Memory B cell (primary cell): ENCODE data around the gene ADCY2.

Experiments
- ATAC-seq: fragments of 150-1000 bp; cut with Tn5 transposase; 2 replicates; pipeline ENCODE4 v1.10.0; 2021; ENCODE audit warnings: low read depth, mild to moderate bottlenecking, moderate library complexity
- DNase-seq, 2 donors: peaks; one replicate each; pipeline ENCODE4 v3.0.0; 2022; ENCODE audit warnings: low spot score in 2 of 2
- H3K27ac Mint-ChIP-seq: one replicate; pipeline ENCODE4 v1.8.0; 2022; ENCODE audit warnings: mild to moderate bottlenecking, moderate library complexity, mixed read lengths
- H3K27me3 Mint-ChIP-seq: one replicate; pipeline ENCODE4 v1.8.0; 2022; ENCODE audit warnings: mixed read lengths
- H3K36me3 Mint-ChIP-seq: one replicate; pipeline ENCODE4 v1.8.0; 2022; ENCODE audit warnings: mild to moderate bottlenecking, mixed read lengths
- H3K4me1 Mint-ChIP-seq: one replicate; pipeline ENCODE4 v1.8.0; 2022; ENCODE audit warnings: mixed read lengths
- H3K4me3 Mint-ChIP-seq: one replicate; pipeline ENCODE4 v1.8.0; 2022; ENCODE audit warnings: mild to moderate bottlenecking, moderate library complexity, mixed read lengths
- H3K9me3 Mint-ChIP-seq: one replicate; pipeline ENCODE4 v1.8.0; 2022; ENCODE audit warnings: mixed read lengths

ADCY2 gene

GRCh38 chr5:7395947-7396712, at the start of gene ADCY2:
TSS of gene ADCY2 (plus strand) at chr5:7396138. CDS start at chr5:7396297, 159 bp downstream.
- no peak for DNase-seq
- peaks cover 9% of the 10 kb centered on the region for H3K27me3 Mint-ChIP-seq

GRCh38 chr5:7347377-7347776, 48.6 kb upstream of the ADCY2 start:
- no peaks in the 10 kb centered on the region for H3K4me1 Mint-ChIP-seq
- peaks cover under 1% of the 10 kb centered on the region for H3K9me3 Mint-ChIP-seq
- ATAC-seq = no peak
- no peak overlapping the region for H3K4me3 Mint-ChIP-seq
- no peaks in the 10 kb centered on the region for H3K36me3 Mint-ChIP-seq
- H3K27me3 Mint-ChIP-seq = no peaks in the 10 kb centered on the region
- DNase-seq = no peak
- no peak overlapping the region for H3K27ac Mint-ChIP-seq

More at GRCh38 chr5:7395947-7396712, at the start of gene ADCY2:
- no peak for ATAC-seq
- no peak within 1 kb of the TSS for H3K27ac Mint-ChIP-seq
- H3K4me3 Mint-ChIP-seq = no peak within 1 kb of the TSS
- no peaks in the 10 kb centered on the region for H3K4me1 Mint-ChIP-seq
- H3K36me3 Mint-ChIP-seq = no peaks in the 10 kb centered on the region
- no peaks in the 10 kb centered on the region for H3K9me3 Mint-ChIP-seq

GRCh38 chr5:7348168-7348854, 47.6 kb upstream of the ADCY2 start:
- H3K9me3 Mint-ChIP-seq = no peaks in the 10 kb centered on the region
- H3K4me1 Mint-ChIP-seq = no peaks in the 10 kb centered on the region
- ATAC-seq (no peak), DNase-seq (no peak)
- H3K4me3 Mint-ChIP-seq = no peak overlapping the region
- H3K36me3 Mint-ChIP-seq = no peaks in the 10 kb centered on the region
- H3K27me3 Mint-ChIP-seq = no peaks in the 10 kb centered on the region
- H3K27ac Mint-ChIP-seq = no peak overlapping the region

DNA sequence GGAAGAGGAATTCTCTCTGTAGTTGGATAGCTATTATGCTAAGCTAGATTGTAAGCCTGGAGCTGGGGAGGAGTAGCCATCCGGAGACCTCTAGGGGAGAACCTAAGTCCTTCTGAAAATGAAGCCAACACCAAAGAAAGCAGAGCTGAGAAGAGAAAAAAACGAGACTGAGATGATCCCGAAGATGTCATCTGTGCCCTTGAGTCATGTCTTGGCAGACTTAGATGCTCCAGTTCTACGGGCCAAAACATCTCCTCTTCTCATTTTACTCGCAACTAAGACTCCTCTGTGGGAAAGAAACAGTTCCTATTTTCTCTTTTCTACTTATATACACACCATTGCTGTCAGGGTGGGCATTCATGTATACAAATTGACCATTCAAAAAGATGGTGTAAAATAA, 34.3 kb upstream of the ADCY2 start:
- Mint-ChIP-seq H3K27ac (no peak overlapping the region), H3K4me1 (no peaks in the 10 kb centered on the region), H3K36me3 (no peaks in the 10 kb centered on the region), H3K27me3 (no peaks in the 10 kb centered on the region), H3K4me3 (no peak overlapping the region), H3K9me3 (peaks cover 1% of the 10 kb centered on the region)
- ATAC-seq = no peak
- no peak for DNase-seq

GRCh38 chr5:7363067-7363677, 32.8 kb upstream of the ADCY2 start:
- no peak for DNase-seq
- H3K9me3 Mint-ChIP-seq = peaks cover 3% of the 10 kb centered on the region
- ATAC-seq = no peak

DNA sequence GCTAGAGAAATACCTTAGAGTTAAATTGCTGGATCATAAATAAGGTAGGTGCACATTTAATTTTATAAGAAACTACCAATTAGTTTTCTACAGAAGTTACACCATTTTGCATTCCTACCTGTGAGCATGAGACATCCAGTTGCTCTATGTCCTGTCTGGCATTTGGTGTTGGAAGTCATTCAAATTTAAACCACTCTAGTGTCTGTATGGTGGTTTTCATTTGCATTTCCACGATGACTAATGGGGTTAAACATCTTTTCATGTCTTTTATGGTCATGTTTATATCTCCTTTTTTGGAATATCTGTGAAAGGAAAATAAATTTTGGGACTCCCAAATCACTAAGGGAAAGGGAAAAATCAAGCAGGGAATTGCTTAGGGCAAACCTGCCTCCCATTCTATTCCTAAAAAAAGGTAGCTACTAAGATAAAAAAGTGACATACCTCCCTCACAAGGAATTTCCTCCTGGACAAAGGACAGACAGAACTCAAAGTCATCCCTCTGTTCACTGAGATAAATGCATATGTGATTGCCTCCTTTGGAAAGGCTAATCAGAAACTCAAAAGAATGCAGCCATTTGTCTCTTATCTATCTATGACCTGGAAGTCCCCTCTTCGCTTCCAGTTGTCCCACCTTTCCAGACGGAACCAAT, 31.6 kb upstream of the ADCY2 start:
- Mint-ChIP-seq H3K36me3 (no peaks in the 10 kb centered on the region), H3K4me1 (no peaks in the 10 kb centered on the region), H3K27me3 (no peaks in the 10 kb centered on the region), H3K4me3 (no peak overlapping the region), H3K27ac (no peak overlapping the region), H3K9me3 (peaks cover 5% of the 10 kb centered on the region)
- no peak for DNase-seq
- no peak for ATAC-seq

More at GRCh38 chr5:7363067-7363677, 32.8 kb upstream of the ADCY2 start:
- no peaks in the 10 kb centered on the region for H3K36me3 Mint-ChIP-seq
- no peak overlapping the region for H3K4me3 Mint-ChIP-seq
- no peaks in the 10 kb centered on the region for H3K27me3 Mint-ChIP-seq
- H3K27ac Mint-ChIP-seq = no peak overlapping the region
- H3K4me1 Mint-ChIP-seq = no peaks in the 10 kb centered on the region

- DNase-seq (no peak), ATAC-seq (no peak)
- H3K9me3 Mint-ChIP-seq = peaks cover 13% of the 10 kb centered on the region
- no peaks in the 10 kb centered on the region for H3K27me3 Mint-ChIP-seq
- no peak overlapping the region for H3K27ac Mint-ChIP-seq
- no peaks in the 10 kb centered on the region for H3K36me3 Mint-ChIP-seq
- H3K4me1 Mint-ChIP-seq = no peaks in the 10 kb centered on the region
- H3K4me3 Mint-ChIP-seq = no peak overlapping the region
Measured at GRCh38 chr5:7367780-7368179, 28.2 kb upstream of the ADCY2 start.

DNA sequence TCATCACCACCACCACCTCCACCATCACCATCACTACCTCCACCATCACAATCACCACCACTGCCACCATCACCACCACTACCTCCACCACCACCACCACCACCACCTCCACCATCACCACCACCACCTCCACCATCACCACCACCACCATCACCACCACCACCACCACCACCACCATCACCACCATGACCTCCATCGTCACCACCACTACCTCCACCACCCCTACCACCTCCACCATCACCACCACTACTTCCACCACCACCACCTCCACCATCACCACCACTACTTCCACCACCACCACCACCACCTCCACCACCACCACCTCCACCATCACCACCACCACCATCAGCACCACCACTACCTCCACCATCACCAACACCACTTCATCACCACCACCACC, 23.5 kb upstream of the ADCY2 start:
- ATAC-seq (no peak), DNase-seq (no peak)
- Mint-ChIP-seq H3K27ac (no peak overlapping the region), H3K9me3 (peaks cover 15% of the 10 kb centered on the region), H3K36me3 (no peaks in the 10 kb centered on the region), H3K4me1 (no peaks in the 10 kb centered on the region), H3K4me3 (no peak overlapping the region), H3K27me3 (no peaks in the 10 kb centered on the region)

GRCh38 chr5:7374186-7374585, 21.8 kb upstream of the ADCY2 start:
- Mint-ChIP-seq H3K36me3 (no peaks in the 10 kb centered on the region), H3K27ac (no peak overlapping the region), H3K4me3 (no peak overlapping the region), H3K27me3 (no peaks in the 10 kb centered on the region), H3K9me3 (peaks cover 11% of the 10 kb centered on the region), H3K4me1 (no peaks in the 10 kb centered on the region)
- DNase-seq (no peak), ATAC-seq (no peak)

DNA sequence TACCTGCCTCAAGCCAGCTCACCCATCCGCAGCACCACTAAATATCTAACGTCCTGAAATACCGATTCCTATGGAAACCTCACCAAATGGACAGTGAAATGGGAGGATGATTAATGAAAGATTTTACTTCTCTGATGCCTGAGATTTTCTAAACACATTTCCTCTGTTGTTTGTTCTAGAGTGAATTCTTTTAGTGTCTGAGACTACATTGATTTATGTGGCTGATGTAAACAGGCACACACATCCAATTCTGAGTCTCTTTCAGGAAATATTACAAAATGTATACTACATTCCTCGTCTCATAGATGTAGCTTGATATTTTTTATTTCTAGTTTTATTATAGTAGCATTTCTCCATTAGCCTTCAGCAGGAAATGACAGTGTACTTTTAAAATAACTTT, 20.5 kb upstream of the ADCY2 start:
- Mint-ChIP-seq H3K4me3 (no peak overlapping the region), H3K27ac (no peak overlapping the region), H3K4me1 (no peaks in the 10 kb centered on the region), H3K27me3 (no peaks in the 10 kb centered on the region), H3K9me3 (peaks cover 11% of the 10 kb centered on the region), H3K36me3 (no peaks in the 10 kb centered on the region)
- ATAC-seq (no peak), DNase-seq (no peak)

DNA sequence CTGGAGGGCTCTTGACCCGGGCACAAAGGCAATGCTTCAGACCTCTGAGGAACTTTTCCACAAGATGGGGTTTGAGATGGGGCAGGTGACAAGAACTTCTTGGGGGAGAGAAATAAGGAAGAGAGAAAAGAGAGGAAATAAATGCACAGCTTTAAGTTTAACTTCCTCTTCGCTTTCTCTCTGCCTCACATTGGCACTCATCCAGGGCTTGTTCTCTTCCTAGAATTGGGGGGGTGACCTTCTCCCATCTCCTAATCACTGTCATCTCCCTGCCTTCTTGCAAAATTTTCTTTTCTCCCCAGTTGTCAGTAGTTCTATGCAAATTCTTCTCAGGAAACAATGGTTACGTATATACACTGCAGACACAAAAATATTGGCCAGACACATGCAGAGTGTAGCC, 19.1 kb upstream of the ADCY2 start:
- H3K36me3 Mint-ChIP-seq = no peaks in the 10 kb centered on the region
- ATAC-seq = no peak
- no peak overlapping the region for H3K4me3 Mint-ChIP-seq
- H3K4me1 Mint-ChIP-seq = no peaks in the 10 kb centered on the region
- peaks cover 10% of the 10 kb centered on the region for H3K9me3 Mint-ChIP-seq
- no peaks in the 10 kb centered on the region for H3K27me3 Mint-ChIP-seq
- DNase-seq = no peak
- H3K27ac Mint-ChIP-seq = no peak overlapping the region

DNA sequence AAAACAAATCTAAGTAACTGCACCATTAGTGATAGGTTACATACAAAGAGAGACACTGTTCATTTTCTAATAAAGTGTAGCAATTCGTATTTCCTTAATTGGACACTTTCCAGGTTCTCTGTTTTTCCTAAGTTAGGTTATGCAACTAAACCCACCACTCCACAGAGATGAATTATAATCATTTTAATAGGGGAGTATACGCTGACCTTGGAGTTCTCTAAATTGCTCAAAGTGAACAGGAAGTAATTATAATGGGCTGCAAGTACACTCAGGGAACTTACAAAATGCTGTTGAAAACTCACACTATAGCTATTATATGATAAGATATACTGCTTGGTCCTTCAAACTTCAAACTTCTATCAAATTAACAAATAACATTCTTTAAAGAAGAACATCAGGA, 18.2 kb upstream of the ADCY2 start:
- Mint-ChIP-seq H3K27ac (no peak overlapping the region), H3K27me3 (no peaks in the 10 kb centered on the region), H3K9me3 (peaks cover 6% of the 10 kb centered on the region), H3K4me3 (no peak overlapping the region), H3K36me3 (no peaks in the 10 kb centered on the region), H3K4me1 (no peaks in the 10 kb centered on the region)
- DNase-seq (no peak), ATAC-seq (no peak)

DNA sequence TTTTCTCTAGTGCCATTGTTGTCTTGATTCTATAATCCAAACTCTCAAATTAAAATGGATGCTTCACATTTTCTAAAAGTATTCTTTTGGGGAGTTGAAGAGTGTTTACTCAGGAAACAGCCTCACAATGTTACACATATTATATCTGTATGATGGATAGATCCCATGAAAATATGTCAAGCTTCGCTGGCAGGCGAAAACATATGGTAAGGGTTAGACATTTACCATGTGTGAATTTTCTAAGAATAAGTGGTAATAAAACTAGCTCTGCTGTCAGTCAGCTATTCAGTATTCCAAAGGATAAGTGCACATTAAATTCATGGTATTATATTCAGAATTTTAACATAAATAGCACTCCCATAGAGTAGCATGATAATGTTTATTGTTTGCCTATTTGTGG, 13.3 kb upstream of the ADCY2 start:
- DNase-seq (no peak), ATAC-seq (no peak)
- no peaks in the 10 kb centered on the region for H3K36me3 Mint-ChIP-seq
- H3K4me1 Mint-ChIP-seq = no peaks in the 10 kb centered on the region
- no peak overlapping the region for H3K4me3 Mint-ChIP-seq
- peaks cover 6% of the 10 kb centered on the region for H3K9me3 Mint-ChIP-seq
- peaks cover 2% of the 10 kb centered on the region for H3K27me3 Mint-ChIP-seq
- no peak overlapping the region for H3K27ac Mint-ChIP-seq

DNA sequence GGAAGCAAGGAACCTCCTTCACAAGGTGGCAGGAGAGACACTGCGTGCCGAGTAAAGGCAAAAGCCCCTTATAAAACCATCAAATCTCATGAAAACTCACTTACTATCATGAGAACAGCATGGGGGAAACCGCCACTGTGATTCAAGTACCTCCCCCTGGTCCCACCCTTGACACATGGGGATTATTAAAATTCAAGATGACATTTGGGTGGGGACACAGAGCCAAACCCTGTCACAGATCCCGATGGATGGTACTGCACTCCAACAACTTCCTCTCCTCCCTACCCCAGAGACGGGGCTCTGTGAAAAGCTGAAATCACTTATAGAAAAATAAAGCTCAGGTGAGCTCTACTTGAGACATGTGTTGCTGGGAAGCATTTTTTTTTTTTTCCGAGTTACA, 10.3 kb upstream of the ADCY2 start:
- DNase-seq (no peak), ATAC-seq (no peak)
- Mint-ChIP-seq H3K27me3 (peaks cover 2% of the 10 kb centered on the region), H3K9me3 (peaks cover 4% of the 10 kb centered on the region), H3K36me3 (no peaks in the 10 kb centered on the region), H3K27ac (no peak overlapping the region), H3K4me3 (no peak overlapping the region), H3K4me1 (no peaks in the 10 kb centered on the region)
